K562 (cell line): ENCODE measurements around the gene KMT2C. TPM values are rescaled to one million over a fixed set of nuclear protein-coding genes. Genes with fewer than 3 reads are reported as not detected.

Experiments used
- ATAC-seq: fragments of 200-7000 bp; cut with Tn5 transposase; 3 replicates; pipeline ENCODE4 v1.9.1; 2020; ENCODE audit warnings: moderate library complexity
- BruUV-seq: library from RNA; stranded (reverse); fragments of 400-500 nt; replicated peaks from 2 replicates; lab custom pipeline; 2021; lab: Mats Ljungman, UMichigan
- CTCF ChIA-PET: fragments of 300-600 bp; formaldehyde crosslinking; extraction: SDS; loops from one replicate; lab custom pipeline; 2021; ENCODE audit warnings: low intra/inter-chr PET ratio; lab: Yijun Ruan, JAX
- POLR2A ChIA-PET: fragments of 300-600, 350-650 bp; sonication (Branson Sonifier 250); formaldehyde crosslinking; extraction: SDS; loops from one replicate; lab custom pipeline; 2021; ENCODE audit warnings: antibody characterized with exemption, inconsistent platforms; lab: Yijun Ruan, JAX
- DNase-seq, 4 experiments: peaks; one replicate each; pipeline versions ENCODE4 v3.0.0 to v3.0.0-alpha.2; 2011 to 2018; ENCODE audit warnings: low spot score in 3 of 4, mixed read lengths in 3 of 4; ENCODE audit errors: extremely low read depth in 1 of 4
- FAIRE-seq: peaks from 2 replicates; lab custom pipeline; 2011; peaks lifted over from hg19 to GRCh38; lab: Jason Lieb, UNC
- H2AFZ ChIP-seq: 2 replicates; pipeline ENCODE4 v1.6.0; 2011; ENCODE audit warnings: low read depth, low read length, control low read depth, inconsistent platforms
- H3K27ac ChIP-seq: fragments of 200-600 bp; 3 replicates; pipeline ENCODE4 v1.8.0; 2011; ENCODE audit warnings: low read depth, mild to moderate bottlenecking, control low read depth, inconsistent platforms, low read length, moderate library complexity, mixed read lengths; ENCODE audit errors: extremely low read depth
- H3K27me3 ChIP-seq, 2 experiments: fragments of 300-600 bp in 1 of 2; 2 replicates in 1 of 2; 3 replicates in 1 of 2; pipeline versions ENCODE4 v1.6.0 to v1.8.0; 2011; ENCODE audit warnings: inconsistent platforms in 2 of 2, low read length in 2 of 2, mild to moderate bottlenecking in 1 of 2, mixed read lengths in 1 of 2, moderate library complexity in 1 of 2; ENCODE audit not compliant: control insufficient read depth in 2 of 2, insufficient read depth in 2 of 2
- H3K36me3 ChIP-seq: fragments of 300-600 bp; 3 replicates; pipeline ENCODE4 v1.8.0; 2011; ENCODE audit warnings: mild to moderate bottlenecking, low read length, inconsistent platforms; ENCODE audit not compliant: control insufficient read depth, insufficient read depth
- H3K4me1 ChIP-seq, 2 experiments: fragments of 200-600 bp in 1 of 2; replicated peaks in 1 of 2; 2 replicates in 1 of 2; 3 replicates in 1 of 2; pipeline versions ENCODE4 v1.5.1 to v1.8.0; 2011; ENCODE audit warnings: inconsistent platforms in 2 of 2, low read length in 2 of 2, mild to moderate bottlenecking in 1 of 2, mixed read lengths in 1 of 2, moderate library complexity in 1 of 2; ENCODE audit not compliant: control insufficient read depth in 2 of 2, insufficient read depth in 2 of 2
- H3K4me2 ChIP-seq: 2 replicates; pipeline ENCODE4 v1.6.1; 2011; ENCODE audit warnings: low read length, control low read depth, inconsistent platforms, mixed read lengths; ENCODE audit not compliant: insufficient read depth
- H3K4me3 ChIP-seq: fragments of 200-600 bp; sonication (generic), shearing (Covaris generic); 2 replicates; pipeline ENCODE4 v1.5.1; 2016; ENCODE audit warnings: control low read depth, inconsistent platforms
- H3K79me2 ChIP-seq: fragments of 200-600 bp; 3 replicates; pipeline ENCODE4 v1.8.0; 2011; ENCODE audit warnings: low read length, inconsistent platforms; ENCODE audit not compliant: control insufficient read depth, insufficient read depth
- H3K9ac ChIP-seq, 2 experiments: 2 replicates each; pipeline versions ENCODE4 v1.6.0 to v1.6.1; 2011; ENCODE audit warnings: low read depth in 2 of 2, low read length in 2 of 2, control low read depth in 1 of 2, inconsistent platforms in 1 of 2, mild to moderate bottlenecking in 1 of 2, mixed read lengths in 1 of 2; ENCODE audit not compliant: insufficient read depth in 1 of 2
- H3K9me1 ChIP-seq: one replicate; pipeline ENCODE4 v1.6.0; 2011; ENCODE audit warnings: inconsistent platforms, mild to moderate bottlenecking, low read length, moderate library complexity; ENCODE audit not compliant: control insufficient read depth, insufficient read depth
- H3K9me3 ChIP-seq: replicated peaks from 2 replicates; pipeline ENCODE4 v1.5.1; 2011; ENCODE audit warnings: low read depth, low read length, inconsistent platforms; ENCODE audit not compliant: control insufficient read depth, insufficient read depth
- H4K20me1 ChIP-seq: replicated peaks from 2 replicates; pipeline ENCODE4 v1.6.1; 2011; ENCODE audit warnings: low read length, inconsistent platforms, mixed read lengths; ENCODE audit not compliant: control insufficient read depth, insufficient read depth
- CTCFL ChIP-seq: IDR thresholded peaks from 2 replicates; pipeline ENCODE4 v1.6.1; 2011; ENCODE audit warnings: borderline replicate concordance, low read depth, mild to moderate bottlenecking, moderate library complexity, low read length; ENCODE audit not compliant: insufficient read depth, poor library complexity, severe bottlenecking
- FOXJ2 ChIP-seq: fragments of 200-800 bp; sonication (Bioruptor generic); IDR thresholded peaks from 2 replicates; pipeline ENCODE4 v1.6.1; 2016; ENCODE audit warnings: missing genetic modification characterization, missing compliant biosample characterization
- HOXB6 ChIP-seq: fragments of 250-450 bp; sonication (Bioruptor Pico); IDR thresholded peaks from 2 replicates; pipeline ENCODE4 v1.5.1; 2022; ENCODE audit warnings: mild to moderate bottlenecking, borderline replicate concordance
- KAT8 ChIP-seq: fragments of 450-650 bp; IDR thresholded peaks from 2 replicates; pipeline ENCODE4 v1.6.1; 2016; ENCODE audit warnings: low read depth, mild to moderate bottlenecking
- MAX ChIP-seq: sonication (generic); formaldehyde crosslinking; IDR thresholded peaks from 2 replicates; pipeline ENCODE4 v1.9.0; 2022; ENCODE audit warnings: mild to moderate bottlenecking, missing genetic modification reagents
- NFIX ChIP-seq: fragments of 250-450 bp; sonication (Bioruptor Pico); IDR thresholded peaks from 2 replicates; pipeline ENCODE4 v1.4.0; 2020; ENCODE audit warnings: low read depth, mild to moderate bottlenecking, moderate library complexity
- PRPF4 ChIP-seq: fragments of 200-400 bp; formaldehyde crosslinking; IDR thresholded peaks from one replicate; pipeline ENCODE4 v1.6.1; 2017; ENCODE audit warnings: low read length, low read depth, mild to moderate bottlenecking; ENCODE audit not compliant: insufficient read depth, poor library complexity, severe bottlenecking
- RFX5 ChIP-seq: IDR thresholded peaks from 2 replicates; pipeline ENCODE4 v1.6.1; 2011; ENCODE audit warnings: low read depth, mild to moderate bottlenecking, improper control_type of control experiment, low read length
- SMAD1 ChIP-seq: fragments of 150-350 bp; IDR thresholded peaks from 2 replicates; pipeline ENCODE4 v1.6.1; 2014; ENCODE audit warnings: low read length, low read depth; ENCODE audit not compliant: partially characterized antibody
- SRSF7 ChIP-seq: fragments of 200-400 bp; formaldehyde crosslinking; optimal IDR thresholded peaks from 2 replicates; pipeline ENCODE3; 2017; ENCODE audit warnings: mild to moderate bottlenecking, low read depth, low read length
- STAG1 ChIP-seq: sonication (generic); formaldehyde crosslinking; IDR thresholded peaks from 2 replicates; pipeline ENCODE4 v1.5.0; 2020; ENCODE audit warnings: missing genetic modification reagents, borderline replicate concordance
- TEAD1 ChIP-seq, 2 experiments: fragments of 450-650 bp in 1 of 2; sonication (generic) in 1 of 2; formaldehyde crosslinking; IDR thresholded peaks; 2 replicates each; pipeline versions ENCODE4 v1.4.0 to v1.8.0; 2020 to 2022; ENCODE audit warnings: mild to moderate bottlenecking in 2 of 2, missing genetic modification reagents in 1 of 2
- ZNF124 ChIP-seq: sonication (generic); formaldehyde crosslinking; IDR thresholded peaks from 2 replicates; pipeline ENCODE4 v1.8.1; 2022; ENCODE audit warnings: missing genetic modification reagents
- ZNF3 ChIP-seq: fragments of 250-450 bp; sonication (Bioruptor Pico); IDR thresholded peaks from 2 replicates; pipeline ENCODE4 v1.5.0; 2021; ENCODE audit warnings: mild to moderate bottlenecking, moderate library complexity
- WGBS: fragments of 100-300 bp; shearing (Covaris generic); methylation state at CpG from one replicate; pipeline ENCODE4 v1.1.6; 2016; ENCODE audit warnings: low coverage, mixed read lengths; ENCODE audit not compliant: insufficient coverage; ENCODE audit errors: missing lambda C conversion rate; 5-methylcytosine and 5-hydroxymethylcytosine counted together
- in situ Hi-C: fragments of 300-500 bp; cut with MboI; formaldehyde crosslinking; loops from 4 replicates; pipeline ENCODE4 v1.15.0; 2018; ENCODE audit warnings: inconsistent platforms, mixed read lengths
- intact Hi-C: fragments of 100-400 bp; cut with micrococcal nuclease; formaldehyde crosslinking; loops from 2 replicates; pipeline ENCODE4 v1.14.2; 2022
- polyA plus RNA-seq, 8 experiments: library from polyadenylated mRNA; depleted of rRNA in 4 of 8; stranded (reverse) in 5 of 8; unstranded in 3 of 8; fragments of >200 nt; fragmentation: Nextera tagmentation in 2 of 8; fragmentation: Illumina TruSeq in 1 of 8; extraction: Ambion mirVana in 2 of 8; extraction: Trizol in 1 of 8; gene quantifications; 2 replicates each; pipeline versions ENCODE4 v1.2.1 to v1.2.3, GENCODE V29; 2011 to 2014; ENCODE audit warnings: inconsistent platforms in 1 of 8, missing spikeins in 1 of 8
- total RNA-seq, 7 experiments: library from RNA; depleted of rRNA in 6 of 7; stranded (reverse); fragments of >200 nt in 6 of 7; fragmentation: Illumina TruSeq in 2 of 7; extraction: Trizol in 2 of 7; gene quantifications; 2 replicates each; pipeline versions ENCODE4 v1.2.1 to v1.2.3, GENCODE V29; 2011 to 2021; ENCODE audit warnings: low replicate concordance in 1 of 7

Gene KMT2C
- total and polyA plus RNA-seq, 9 of the 15 experiments (the other 6 are each of a cell fraction or from before 2014, with no cell fraction given) = 4.9 to 67.8 (median 27.1) TPM

GRCh38 chr7:152140067-152140466, 295.7 kb downstream of the KMT2C start:
- Histone ChIP-seq H3K4me1 (no peaks in the 10 kb centered on the region), H3K36me3 (peaks cover 90% of the 10 kb centered on the region), H3K9me3 (no peaks in the 10 kb centered on the region), H3K4me3 (no peak overlapping the region), H3K9me1 (no peaks in the 10 kb centered on the region), H3K27ac (no peak overlapping the region), H4K20me1 (no peaks in the 10 kb centered on the region), H3K79me2 (no peaks in the 10 kb centered on the region), H3K9ac (no peak overlapping the region), H3K4me2 (no peak overlapping the region), H3K27me3 (no peaks in the 10 kb centered on the region), H2AFZ (no peak overlapping the region)
- 96% methylated on average over 4 of the region's 4 CpGs for WGBS
- no peak for TF ChIP-seq STAG1 (CRISPR knock-in tag)
- TF ChIP-seq TEAD1 (CRISPR knock-in tag; IDR thresholded peaks at IDR 0.05) = no peak
- TF ChIP-seq FOXJ2 (tag) = no peak
- TF ChIP-seq ZNF3 (CRISPR knock-in tag) = no peak
- no peak for TF ChIP-seq PRPF4
- ChIA-PET POLR2A (interaction anchor here (1.0 to 2.7 kb wide), 3 partner anchors 9 to 13 kb away, joined by 3 to 8 read pairs (median 3); no protein-coding TSS in a partner anchor), CTCF (no interaction called here)
- no peak for FAIRE-seq
- BruUV-seq = no TSS peak
- intact Hi-C loops = no loop called here
- no peak for ATAC-seq
- DNase-seq = no peak
- in situ Hi-C loops = no loop called here

- no peak overlapping the region for H3K4me3 ChIP-seq
- BruUV-seq = no TSS peak
- in situ Hi-C loops = no loop called here
- no peak for DNase-seq
- no peak for FAIRE-seq
- POLR2A ChIA-PET = interaction anchor here (0.5 to 1.2 kb wide), 2 partner anchors 9 to 78 kb away, joined by 3 to 5 read pairs; no protein-coding TSS in a partner anchor
- no peaks in the 10 kb centered on the region for H3K9me3 ChIP-seq
- H3K9ac ChIP-seq = no peak overlapping the region
- intact Hi-C loops = no loop called here
- no peak overlapping the region for H3K27ac ChIP-seq
- CTCF ChIA-PET = no interaction called here
- H3K4me1 ChIP-seq = no peaks in the 10 kb centered on the region
- H3K79me2 ChIP-seq = no peaks in the 10 kb centered on the region
- H3K4me2 ChIP-seq = no peak overlapping the region
- no peaks in the 10 kb centered on the region for H3K9me1 ChIP-seq
- H3K27me3 ChIP-seq = no peaks in the 10 kb centered on the region
- no peak overlapping the region for H2AFZ ChIP-seq
- peaks cover 87% of the 10 kb centered on the region for H3K36me3 ChIP-seq
- ATAC-seq = no peak
- H4K20me1 ChIP-seq = no peaks in the 10 kb centered on the region
- 86% methylated on average over 7 of the region's 7 CpGs for WGBS
- TF ChIP-seq RFX5 = no peak
- no peak for TF ChIP-seq CTCFL
- peak; percentile 80 for TF ChIP-seq SMAD1
- TF ChIP-seq MAX (CRISPR knock-in tag) = no peak
- TF ChIP-seq HOXB6 (CRISPR knock-in tag) = no peak
- TF ChIP-seq NFIX (CRISPR knock-in tag) = peak; percentile 86
- TF ChIP-seq KAT8 = no peak
- TF ChIP-seq SRSF7 = no peak
- TF ChIP-seq ZNF124 (CRISPR knock-in tag) = no peak
These were observed 298.3 kb downstream of the KMT2C start for GRCh38 chr7:152137476-152138025.
